GM21737 (cell line): ENCODE data around the gene C2orf78.

Experiments used
- ATAC-seq: cut with Tn5 transposase; IDR thresholded peaks from one replicate; pipeline ENCODE4 v1.9.1; 2021; ENCODE audit warnings: mild to moderate bottlenecking, moderate library complexity; ENCODE audit not compliant: unreplicated experiment

C2orf78 gene

GRCh38 chr2:73836141-73836943 lies 52.4 kb downstream of the C2orf78 start:
- no peak for ATAC-seq

DNA sequence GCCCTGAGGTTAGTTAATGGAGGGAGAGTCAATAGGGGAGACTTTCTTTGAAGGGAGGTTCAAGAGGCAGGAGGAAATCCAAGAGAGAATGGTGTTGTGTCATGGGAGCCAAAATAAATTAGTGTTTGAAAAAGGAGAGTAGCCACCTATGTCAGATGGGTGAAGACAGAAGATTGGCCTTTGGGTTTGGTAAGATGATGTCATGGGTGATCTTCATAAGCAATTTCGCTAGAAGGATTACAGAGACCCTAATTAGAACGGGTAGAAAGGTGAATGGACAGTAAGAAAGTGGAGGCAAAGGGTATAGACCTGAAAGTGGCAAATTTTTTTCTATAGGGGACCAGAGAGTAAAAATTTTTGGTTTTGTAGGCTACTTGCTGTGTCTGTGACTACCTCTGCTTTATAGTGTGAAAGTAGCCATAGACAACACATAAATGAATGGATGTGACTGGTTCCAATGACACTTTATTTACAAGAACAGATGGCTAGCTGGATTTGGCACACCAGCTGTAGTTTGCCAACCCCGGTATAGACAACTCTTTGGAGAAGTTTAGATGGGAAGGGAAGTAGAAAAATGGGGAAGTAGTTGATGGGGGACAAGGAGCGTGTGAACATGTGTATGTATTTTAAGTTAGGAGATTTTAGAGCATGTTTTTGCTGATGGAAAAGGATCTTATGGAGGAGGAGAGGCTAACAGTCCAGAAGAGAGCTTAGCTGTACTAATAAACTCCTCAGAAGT lies 54.0 kb downstream of the C2orf78 start:
- no peak for ATAC-seq

- ATAC-seq = no peak
Observed at GRCh38 chr2:73838889-73839534, 55.0 kb downstream of the C2orf78 start.

DNA sequence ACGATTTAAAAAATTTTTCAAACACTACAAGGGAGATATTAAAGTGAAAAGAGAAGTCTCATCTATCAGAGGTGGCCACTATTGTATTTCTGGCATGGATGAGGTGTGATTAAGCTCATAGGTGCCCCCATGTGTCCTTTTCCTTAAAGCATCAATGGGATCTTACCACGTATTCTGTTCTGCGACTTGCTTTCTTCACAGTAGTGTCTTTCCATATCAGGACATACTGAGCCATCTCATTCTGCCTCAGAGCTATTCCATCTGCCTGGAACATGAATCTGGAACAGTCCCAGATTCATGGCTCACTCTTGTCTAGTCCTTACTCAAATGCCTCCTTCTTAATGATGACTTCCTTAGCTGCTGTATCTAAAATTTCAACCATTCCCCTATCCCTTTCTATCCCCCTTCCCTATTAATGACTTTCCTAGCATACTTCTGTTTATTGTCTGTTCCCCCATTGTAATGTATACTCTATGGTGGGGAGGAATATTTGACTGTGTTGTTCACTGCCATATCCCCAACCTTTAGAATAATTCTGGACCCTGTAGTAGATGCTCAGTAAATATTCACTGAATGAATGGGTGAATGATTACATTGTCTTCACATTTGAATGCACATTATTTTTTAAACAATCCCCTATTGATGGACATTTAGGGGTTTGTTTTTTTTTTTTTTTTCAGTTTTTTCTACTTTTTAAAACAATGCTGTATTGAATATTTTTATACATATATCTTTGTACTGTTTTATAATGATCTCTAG lies 55.8 kb downstream of the C2orf78 start:
- ATAC-seq = no peak

DNA sequence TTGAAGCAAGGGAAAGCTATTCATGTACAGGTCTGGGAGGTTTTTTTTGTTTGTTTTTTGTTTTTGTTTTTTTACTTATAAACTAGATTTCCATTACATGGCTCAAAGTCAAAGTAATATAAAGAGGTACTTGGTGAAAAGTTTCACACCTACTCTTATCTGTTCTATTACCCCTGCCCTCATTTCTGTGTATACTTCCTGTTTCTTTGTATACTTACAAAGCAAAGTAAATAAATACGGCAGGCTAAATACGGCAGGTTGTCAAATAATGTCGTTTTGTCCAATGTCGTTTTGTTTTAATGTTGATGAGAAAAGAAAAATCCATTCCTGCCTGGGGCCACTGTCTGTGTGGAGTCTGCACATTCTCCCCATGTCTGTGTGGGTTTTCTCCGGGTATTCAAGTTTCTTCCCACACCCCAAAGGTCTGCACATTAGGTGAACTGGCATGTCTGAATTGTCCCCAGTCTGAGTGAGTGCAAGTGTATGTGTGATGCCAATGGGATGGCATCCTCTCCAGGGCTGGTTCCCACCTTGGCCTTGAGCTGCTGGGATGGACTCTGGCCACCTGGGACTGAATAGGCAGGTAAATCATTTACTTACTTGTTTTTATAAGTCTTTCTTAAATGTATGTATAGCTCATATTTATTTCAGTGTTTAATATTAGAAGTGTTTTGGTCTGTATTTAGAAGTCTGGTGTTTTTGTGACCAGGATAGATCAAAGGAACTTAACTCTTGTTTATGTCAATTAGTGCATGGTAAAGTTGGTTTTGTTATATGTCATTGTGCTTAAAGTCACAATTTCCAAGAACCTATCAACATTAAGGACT lies 58.1 kb downstream of the C2orf78 start:
- no peak for ATAC-seq

DNA sequence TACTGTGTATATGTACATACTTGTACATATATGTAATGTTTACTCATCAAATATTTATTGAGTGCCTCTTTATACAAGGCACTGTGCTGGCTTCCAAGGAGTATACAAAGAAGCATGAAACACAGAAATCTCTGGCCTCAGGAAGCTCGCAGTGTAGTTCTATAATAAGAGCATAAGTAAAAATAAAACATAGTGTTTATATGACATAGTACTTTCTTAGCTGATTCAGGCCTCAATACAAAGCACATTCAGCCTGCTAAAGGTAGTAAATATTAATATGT lies 58.7 kb downstream of the C2orf78 start:
- ATAC-seq = no peak

DNA sequence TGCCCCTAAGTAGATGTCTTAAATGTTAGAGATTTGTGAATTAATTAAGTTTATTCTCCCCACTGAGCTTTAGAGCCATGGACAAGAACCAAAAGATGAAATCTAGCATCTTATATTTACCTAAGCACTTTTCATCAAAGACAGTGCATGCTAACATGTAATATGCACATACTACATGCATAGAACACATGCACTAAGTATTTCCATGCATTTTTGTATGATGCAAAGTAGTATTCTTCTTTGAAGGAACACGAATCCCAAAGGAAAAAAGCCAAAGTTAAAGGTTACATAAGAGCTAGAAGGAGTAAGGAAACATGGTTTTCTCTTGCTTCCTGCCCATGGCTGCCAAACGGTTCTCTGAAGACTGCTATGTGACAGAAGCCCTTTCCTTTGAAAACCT lies 60.1 kb downstream of the C2orf78 start:
- no peak for ATAC-seq

GRCh38 chr2:73850009-73850408 lies 66.0 kb downstream of the C2orf78 start:
- ATAC-seq = no peak

DNA sequence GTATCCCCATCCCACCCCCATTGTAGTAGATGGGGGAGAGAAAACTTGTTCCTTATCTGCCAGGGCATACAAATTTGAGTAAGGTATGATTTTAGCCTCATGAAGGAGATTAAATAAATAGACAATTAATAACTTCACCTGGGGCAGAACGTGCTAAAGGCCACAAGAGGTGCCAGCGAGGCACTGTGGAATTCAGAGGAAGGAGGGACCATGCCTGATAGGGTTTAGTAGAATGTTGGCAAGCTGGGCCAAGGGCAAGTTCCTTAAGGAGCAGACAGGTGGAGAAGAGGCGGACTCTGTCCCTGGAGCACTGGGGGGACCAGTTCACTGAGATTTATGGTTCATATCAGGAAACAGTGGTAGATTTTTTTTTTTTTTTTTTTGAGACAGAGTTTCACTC lies 67.3 kb downstream of the C2orf78 start:
- no peak for ATAC-seq

DNA sequence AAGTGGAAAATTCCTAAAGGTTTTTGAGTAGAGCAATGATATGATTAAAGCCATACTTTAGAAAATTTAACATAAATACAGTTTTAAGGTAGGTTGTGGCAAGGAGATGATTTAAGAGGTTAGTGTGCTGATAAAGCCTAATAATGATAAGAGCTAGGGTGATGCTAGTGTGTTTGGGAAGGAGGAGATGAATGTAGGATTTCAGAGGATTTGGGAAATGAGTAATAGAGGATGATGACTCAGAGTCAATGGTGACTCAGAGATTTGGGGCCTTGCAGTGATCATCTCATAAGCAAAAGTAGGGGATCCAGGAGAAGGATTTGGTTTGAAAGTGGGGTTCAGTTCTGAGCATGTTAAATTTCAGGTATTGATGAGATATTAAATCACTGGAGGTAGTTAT lies 68.0 kb downstream of the C2orf78 start:
- ATAC-seq = no peak

- ATAC-seq = no peak
Observed at GRCh38 chr2:73855526-73855925, 71.5 kb downstream of the C2orf78 start.

- no peak for ATAC-seq
Observed at GRCh38 chr2:73856214-73856613, 72.2 kb downstream of the C2orf78 start.

- ATAC-seq = no peak
Observed at GRCh38 chr2:73859721-73860586, 76.0 kb downstream of the C2orf78 start.

- ATAC-seq = no peak
Observed at GRCh38 chr2:73862987-73863386, 79.0 kb downstream of the C2orf78 start.
